DOHH2 (cell line): Measurements from ENCODE around the gene LILRA2.

Experiments used
- CTCF ChIP-seq: fragments of 200-600 bp; sonication (generic); IDR thresholded peaks from one replicate; pipeline ENCODE4 v1.5.1; 2014; ENCODE audit warnings: antibody characterized with exemption, mild to moderate bottlenecking, low read depth, low read length; ENCODE audit not compliant: poor library complexity, severe bottlenecking
- EZH2phosphoT487 ChIP-seq: fragments of 200-600 bp; sonication (generic); IDR thresholded peaks from 2 replicates; pipeline ENCODE4 v1.6.1; 2017; ENCODE audit warnings: borderline replicate concordance, mild to moderate bottlenecking, antibody characterized with exemption, low read length, moderate library complexity, mixed read lengths

- TF ChIP-seq CTCF, result no peak
- no peak for TF ChIP-seq EZH2phosphoT487
Measured at GRCh38 chr19:54574527-54575056, 1.0 kb downstream of the LILRA2 start.
